H9 (cell line): ENCODE results near the gene GIMAP6. TPM values are rescaled to one million over a fixed set of nuclear protein-coding genes. Genes with fewer than 3 reads are reported as not detected.

Source experiments
- DNase-seq: peaks from one replicate; pipeline ENCODE4 v3.0.0-alpha.2; 2017
- H2AFZ ChIP-seq: one replicate; pipeline ENCODE4 v1.6.1; 2013; ENCODE audit warnings: mild to moderate bottlenecking, low read length, control low read depth, moderate library complexity
- H2AK5ac ChIP-seq: 2 replicates; pipeline ENCODE4 v1.6.1; 2013; ENCODE audit warnings: low read length, control low read depth, mixed read lengths; ENCODE audit not compliant: insufficient read length
- H2BK120ac ChIP-seq: one replicate; pipeline ENCODE4 v1.6.1; 2013; ENCODE audit warnings: low read depth, mild to moderate bottlenecking, low read length, control low read depth, inconsistent platforms; ENCODE audit not compliant: poor library complexity, severe bottlenecking
- H2BK12ac ChIP-seq: 2 replicates; pipeline ENCODE4 v1.6.1; 2013; ENCODE audit warnings: low read length, control low read depth, mixed read lengths, low read depth; ENCODE audit not compliant: insufficient read length
- H2BK15ac ChIP-seq: 2 replicates; pipeline ENCODE4 v1.6.1; 2013; ENCODE audit warnings: low read depth, low read length, control low read depth
- H2BK20ac ChIP-seq: one replicate; pipeline ENCODE4 v1.6.1; 2013; ENCODE audit warnings: low read depth, mild to moderate bottlenecking, low read length, control low read depth, inconsistent platforms; ENCODE audit not compliant: poor library complexity, severe bottlenecking
- H2BK5ac ChIP-seq: 2 replicates; pipeline ENCODE4 v1.6.1; 2013; ENCODE audit warnings: low read length, control low read depth, mixed read lengths; ENCODE audit not compliant: insufficient read length
- H3K14ac ChIP-seq: 2 replicates; pipeline ENCODE4 v1.6.1; 2013; ENCODE audit warnings: low read length, control low read depth; ENCODE audit not compliant: insufficient read depth
- H3K18ac ChIP-seq: 2 replicates; pipeline ENCODE4 v1.6.1; 2013; ENCODE audit warnings: low read depth, mild to moderate bottlenecking, mixed read lengths, low read length, control low read depth; ENCODE audit not compliant: insufficient read length
- H3K23ac ChIP-seq: 2 replicates; pipeline ENCODE4 v1.6.1; 2013; ENCODE audit warnings: low read length, control low read depth, mixed read lengths, low read depth; ENCODE audit not compliant: insufficient read length
- H3K23me2 ChIP-seq: 2 replicates; pipeline ENCODE4 v1.6.1; 2013; ENCODE audit warnings: low read depth, mild to moderate bottlenecking, mixed read lengths, low read length, control low read depth; ENCODE audit not compliant: insufficient read length, poor library complexity, severe bottlenecking
- H3K27ac ChIP-seq: 2 replicates; pipeline ENCODE4 v1.5.1; 2013; ENCODE audit warnings: low read length, control low read depth, mixed read lengths, low read depth; ENCODE audit not compliant: insufficient read length
- H3K27me3 ChIP-seq: 2 replicates; pipeline ENCODE4 v1.6.1; 2013; ENCODE audit warnings: low read length, control low read depth, inconsistent platforms; ENCODE audit not compliant: insufficient read depth
- H3K4ac ChIP-seq: 2 replicates; pipeline ENCODE4 v1.6.1; 2013; ENCODE audit warnings: low read depth, mild to moderate bottlenecking, control low read depth, inconsistent platforms, low read length, moderate library complexity
- H3K4me1 ChIP-seq: 2 replicates; pipeline ENCODE4 v1.6.1; 2013; ENCODE audit warnings: low read length, control low read depth, inconsistent platforms; ENCODE audit not compliant: insufficient read depth
- H3K4me2 ChIP-seq: 2 replicates; pipeline ENCODE4 v1.6.1; 2013; ENCODE audit warnings: low read length, control low read depth, mixed read lengths; ENCODE audit not compliant: insufficient read length, insufficient read depth
- H3K56ac ChIP-seq: 2 replicates; pipeline ENCODE4 v1.6.1; 2013; ENCODE audit warnings: low read depth, mild to moderate bottlenecking, mixed read lengths, low read length, control low read depth; ENCODE audit not compliant: insufficient read length
- H3K79me1 ChIP-seq: 2 replicates; pipeline ENCODE4 v1.6.1; 2013; ENCODE audit warnings: low read depth, mild to moderate bottlenecking, moderate library complexity, low read length, control low read depth, inconsistent platforms; ENCODE audit not compliant: insufficient read depth, poor library complexity, severe bottlenecking
- H3K79me2 ChIP-seq: 2 replicates; pipeline ENCODE4 v1.6.1; 2013; ENCODE audit warnings: low read length, control low read depth, inconsistent platforms; ENCODE audit not compliant: insufficient read depth
- H3K9ac ChIP-seq: 2 replicates; pipeline ENCODE4 v1.6.1; 2013; ENCODE audit warnings: low read length, control low read depth, mixed read lengths; ENCODE audit not compliant: insufficient read length; ENCODE audit errors: extremely low read depth
- H3K9me3 ChIP-seq: one replicate; pipeline ENCODE4 v1.6.1; 2013; ENCODE audit warnings: low read depth, low read length, inconsistent platforms; ENCODE audit not compliant: control insufficient read depth
- H3T11ph ChIP-seq: one replicate; pipeline ENCODE4 v1.6.1; 2013; ENCODE audit warnings: mild to moderate bottlenecking, low read length, control low read depth, inconsistent platforms
- H4K20me1 ChIP-seq: one replicate; pipeline ENCODE4 v1.6.1; 2013; ENCODE audit not compliant: control insufficient read depth, insufficient read length, insufficient read depth
- H4K5ac ChIP-seq: 2 replicates; pipeline ENCODE4 v1.6.1; 2013; ENCODE audit warnings: low read depth, mild to moderate bottlenecking, mixed read lengths, low read length, control low read depth; ENCODE audit not compliant: insufficient read length
- H4K8ac ChIP-seq: replicated peaks from 2 replicates; pipeline ENCODE4 v1.6.1; 2013; ENCODE audit warnings: low read length, control low read depth, mixed read lengths, low read depth; ENCODE audit not compliant: insufficient read length
- H4K91ac ChIP-seq: 2 replicates; pipeline ENCODE4 v1.6.1; 2013; ENCODE audit warnings: low read depth, mild to moderate bottlenecking, moderate library complexity, mixed read lengths, low read length, control low read depth; ENCODE audit not compliant: insufficient read length
- H3K27ac Mint-ChIP-seq, 3 experiments: 2 replicates in 2 of 3; 3 replicates in 1 of 3; pipeline ENCODE4 v1.8.0; 2020 to 2021; ENCODE audit warnings: mixed read lengths in 3 of 3, mild to moderate bottlenecking in 1 of 3, moderate library complexity in 1 of 3
- H3K27me3 Mint-ChIP-seq: 2 replicates; pipeline ENCODE4 v1.8.0; 2021; ENCODE audit warnings: low read depth, mild to moderate bottlenecking, moderate library complexity, mixed read lengths
- H3K36me3 Mint-ChIP-seq, 3 experiments: 2 replicates in 2 of 3; 3 replicates in 1 of 3; pipeline ENCODE4 v1.8.0; 2020 to 2021; ENCODE audit warnings: low read depth in 3 of 3, mixed read lengths in 3 of 3; ENCODE audit not compliant: insufficient read depth in 1 of 3
- H3K4me1 Mint-ChIP-seq, 2 experiments: 2 replicates each; pipeline ENCODE4 v1.8.0; 2020; ENCODE audit warnings: mixed read lengths in 2 of 2
- H3K4me3 Mint-ChIP-seq, 2 experiments: 2 replicates in 1 of 2; 3 replicates in 1 of 2; pipeline ENCODE4 v1.8.0; 2020 to 2021; ENCODE audit warnings: mild to moderate bottlenecking in 2 of 2, mixed read lengths in 2 of 2, moderate library complexity in 1 of 2
- H3K9me3 Mint-ChIP-seq, 2 experiments: 2 replicates in 1 of 2; 3 replicates in 1 of 2; pipeline ENCODE4 v1.8.0; 2020; ENCODE audit warnings: mild to moderate bottlenecking in 2 of 2, mixed read lengths in 2 of 2, moderate library complexity in 1 of 2
- total RNA-seq: library from RNA; stranded (reverse); gene quantifications from 2 replicates; pipeline ENCODE4 v1.2.1, GENCODE V29; 2021
- TF ChIP-seq, protein P1 (sequence below): fragments of 200-600 bp; sonication (generic); conservative IDR thresholded peaks from 3 replicates; pipeline ENCODE4 v1.8.0; 2021; ENCODE audit warnings: antibody characterized with exemption, mild to moderate bottlenecking

Gene GIMAP6
- total RNA-seq, 1 experiment from 2014 or later, result not detected

DNA sequence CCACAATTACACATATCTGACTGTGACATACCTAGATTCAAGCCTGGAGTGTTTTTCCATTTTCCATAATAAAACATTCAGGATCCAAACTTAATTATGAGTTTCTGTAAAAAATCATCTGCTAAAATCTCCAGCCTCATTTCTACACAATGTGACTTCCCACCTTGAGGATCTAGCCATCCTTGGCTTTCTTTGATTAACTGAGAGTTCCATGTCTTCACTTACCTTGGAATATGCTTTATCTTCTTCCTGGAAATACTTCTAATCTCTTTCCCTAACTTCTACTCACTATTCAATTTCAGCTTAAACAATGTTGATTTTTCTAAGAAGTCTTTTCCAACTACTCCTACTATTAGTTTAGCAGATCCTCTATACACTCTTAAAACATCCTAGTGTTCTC, 36.8 kb upstream of the GIMAP6 start:
- no peaks in the 10 kb centered on the region for H3K23me2 ChIP-seq
- H4K5ac ChIP-seq, result no peak overlapping the region
- Mint-ChIP-seq H3K27ac (no peak overlapping the region), H3K4me3 (no peak overlapping the region), H3K27me3 (peaks cover 48% of the 10 kb centered on the region), H3K9me3 (peaks cover 9 to 15% of the 10 kb centered on the region in 2 experiments), H3K4me1 (no peaks in the 10 kb centered on the region), H3K36me3 (no peaks in the 10 kb centered on the region; a peak in 1 of 7 replicates)
- no peak for DNase-seq
- no peaks in the 10 kb centered on the region for H3K79me2 ChIP-seq
- no peak overlapping the region for H2BK5ac ChIP-seq
- H3K18ac ChIP-seq, result no peak overlapping the region
- TF ChIP-seq, protein P1, sequence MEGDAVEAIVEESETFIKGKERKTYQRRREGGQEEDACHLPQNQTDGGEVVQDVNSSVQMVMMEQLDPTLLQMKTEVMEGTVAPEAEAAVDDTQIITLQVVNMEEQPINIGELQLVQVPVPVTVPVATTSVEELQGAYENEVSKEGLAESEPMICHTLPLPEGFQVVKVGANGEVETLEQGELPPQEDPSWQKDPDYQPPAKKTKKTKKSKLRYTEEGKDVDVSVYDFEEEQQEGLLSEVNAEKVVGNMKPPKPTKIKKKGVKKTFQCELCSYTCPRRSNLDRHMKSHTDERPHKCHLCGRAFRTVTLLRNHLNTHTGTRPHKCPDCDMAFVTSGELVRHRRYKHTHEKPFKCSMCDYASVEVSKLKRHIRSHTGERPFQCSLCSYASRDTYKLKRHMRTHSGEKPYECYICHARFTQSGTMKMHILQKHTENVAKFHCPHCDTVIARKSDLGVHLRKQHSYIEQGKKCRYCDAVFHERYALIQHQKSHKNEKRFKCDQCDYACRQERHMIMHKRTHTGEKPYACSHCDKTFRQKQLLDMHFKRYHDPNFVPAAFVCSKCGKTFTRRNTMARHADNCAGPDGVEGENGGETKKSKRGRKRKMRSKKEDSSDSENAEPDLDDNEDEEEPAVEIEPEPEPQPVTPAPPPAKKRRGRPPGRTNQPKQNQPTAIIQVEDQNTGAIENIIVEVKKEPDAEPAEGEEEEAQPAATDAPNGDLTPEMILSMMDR, result no peak
- no peak overlapping the region for H3K27ac ChIP-seq
- H2BK20ac ChIP-seq, result no peak overlapping the region
- H2BK120ac ChIP-seq, result no peak overlapping the region
- H4K20me1 ChIP-seq, result no peaks in the 10 kb centered on the region
- H2BK15ac ChIP-seq, result no peak overlapping the region
- H2AK5ac ChIP-seq, result no peak overlapping the region
- no peak overlapping the region for H3K56ac ChIP-seq
- no peak overlapping the region for H3K23ac ChIP-seq
- peaks cover 5% of the 10 kb centered on the region for H3K9me3 ChIP-seq
- no peaks in the 10 kb centered on the region for H3K27me3 ChIP-seq
- H3K9ac ChIP-seq, result no peak overlapping the region
- no peak overlapping the region for H2AFZ ChIP-seq
- H3K4me1 ChIP-seq, result no peaks in the 10 kb centered on the region
- H3K14ac ChIP-seq, result no peak overlapping the region
- H4K91ac ChIP-seq, result no peak overlapping the region
- H3K79me1 ChIP-seq, result no peaks in the 10 kb centered on the region
- no peak overlapping the region for H3K4ac ChIP-seq
- no peak overlapping the region for H4K8ac ChIP-seq
- H3T11ph ChIP-seq, result no peak overlapping the region
- H3K4me2 ChIP-seq, result no peak overlapping the region
- no peak overlapping the region for H2BK12ac ChIP-seq
